HCT116 (cell line): ENCODE measurements around the gene CNTN4. TPM values are rescaled to one million over a fixed set of nuclear protein-coding genes. Genes with fewer than 3 reads are reported as not detected.

Experiments used
- ATAC-seq: fragments of 200-7000 bp; cut with Tn5 transposase; 2 replicates; pipeline ENCODE4 v1.9.1; 2020; ENCODE audit warnings: mild to moderate bottlenecking, moderate library complexity
- BruUV-seq: library from RNA; stranded (reverse); fragments of 400-500 nt; replicated peaks from 2 replicates; lab custom pipeline; 2021; lab: Mats Ljungman, UMichigan
- CTCF ChIA-PET: fragments of 300-600 bp; sonication (Branson Sonifier 250); formaldehyde crosslinking; loops from one replicate; lab custom pipeline; 2021; ENCODE audit warnings: antibody characterized with exemption; lab: Charles Lee
- POLR2A ChIA-PET: fragments of 300-600, 350-600 bp; sonication (Branson Sonifier 250); formaldehyde crosslinking; loops from one replicate; lab custom pipeline; 2021; ENCODE audit warnings: antibody characterized with exemption; lab: Charles Lee
- RAD21 ChIA-PET, 2 experiments: fragments of 300-600 bp; sonication (Branson Sonifier 250); formaldehyde crosslinking; loops; one replicate each; lab custom pipeline; 2023; ENCODE audit warnings: low total read pairs in 2 of 2; ENCODE audit not compliant: uncharacterized antibody in 2 of 2, unreplicated experiment in 2 of 2, low non-redundant PET in 1 of 2; lab: Charles Lee
- DNase-seq: peaks from one replicate; pipeline ENCODE4 v3.0.0-alpha.2; 2010; ENCODE audit warnings: low read depth, low spot score
- H2AFZ ChIP-seq: fragments of 200-600 bp; shearing (Covaris generic), sonication (generic); 2 replicates; pipeline ENCODE4 v1.6.1; 2017; ENCODE audit warnings: low read depth, mixed run types, mixed read lengths, antibody characterized with exemption, low read length; ENCODE audit not compliant: poor library complexity, severe bottlenecking
- H3K27ac ChIP-seq: 2 replicates; pipeline ENCODE4 v1.5.1; 2012; ENCODE audit warnings: low read depth, low read length
- H3K27me3 ChIP-seq: fragments of 200-600 bp; sonication (generic); 2 replicates; pipeline ENCODE4 v1.6.1; 2016; ENCODE audit warnings: mixed run types, low read length, mixed read lengths; ENCODE audit not compliant: insufficient read depth
- H3K36me3 ChIP-seq, 2 experiments: fragments of 200-500 bp in 1 of 2; fragments of 200-600 bp in 1 of 2; sonication (Bioruptor generic) in 1 of 2; sonication (generic) in 1 of 2; 2 replicates each; pipeline versions ENCODE4 v1.5.1 to v1.6.1; 2014 to 2016; ENCODE audit warnings: low read length in 2 of 2, inconsistent platforms in 1 of 2, mixed read lengths in 1 of 2, mixed run types in 1 of 2; ENCODE audit not compliant: insufficient read depth in 2 of 2, control insufficient read depth in 1 of 2
- H3K4me1 ChIP-seq, 2 experiments: fragments of 200-600 bp in 1 of 2; sonication (generic) in 1 of 2; 2 replicates each; pipeline versions ENCODE4 v1.5.1 to v1.6.1; 2012 to 2017; ENCODE audit warnings: low read length in 2 of 2, inconsistent platforms in 1 of 2, mild to moderate bottlenecking in 1 of 2, mixed read lengths in 1 of 2, mixed run types in 1 of 2, moderate library complexity in 1 of 2; ENCODE audit not compliant: insufficient read depth in 2 of 2, control insufficient read depth in 1 of 2
- H3K4me2 ChIP-seq: fragments of 200-600 bp; sonication (generic); 2 replicates; pipeline ENCODE4 v1.6.1; 2017; ENCODE audit warnings: mixed run types, low read length, mixed read lengths
- H3K4me3 ChIP-seq, 2 experiments: fragments of 200-600 bp in 1 of 2; sonication (generic) in 1 of 2; replicated peaks in 1 of 2; 2 replicates each; pipeline ENCODE4 v1.5.1; 2011 to 2016; ENCODE audit warnings: low read length in 2 of 2, control low read depth in 1 of 2, low read depth in 1 of 2, mild to moderate bottlenecking in 1 of 2, mixed read lengths in 1 of 2, mixed run types in 1 of 2
- H3K79me2 ChIP-seq: fragments of 200-600 bp; sonication (generic); 2 replicates; pipeline ENCODE4 v1.6.1; 2017; ENCODE audit warnings: mild to moderate bottlenecking, mixed run types, low read length, moderate library complexity, mixed read lengths; ENCODE audit not compliant: insufficient read depth
- H3K9ac ChIP-seq: fragments of 200-600 bp; sonication (generic); 2 replicates; pipeline ENCODE4 v1.6.1; 2016; ENCODE audit warnings: low read length, mixed read lengths
- H3K9me2 ChIP-seq: fragments of 200-600 bp; sonication (generic), shearing (Covaris generic); 2 replicates; pipeline ENCODE4 v1.6.1; 2017; ENCODE audit warnings: mixed run types, mild to moderate bottlenecking, moderate library complexity; ENCODE audit not compliant: insufficient read depth
- H3K9me3 ChIP-seq, 2 experiments: fragments of 200-500 bp in 1 of 2; fragments of 200-600 bp in 1 of 2; sonication (Bioruptor generic) in 1 of 2; sonication (generic) in 1 of 2; 2 replicates each; pipeline ENCODE4 v1.6.1; 2014 to 2017; ENCODE audit warnings: low read length in 2 of 2, mixed read lengths in 2 of 2, inconsistent platforms in 1 of 2, low read depth in 1 of 2, mild to moderate bottlenecking in 1 of 2, mixed run types in 1 of 2, moderate library complexity in 1 of 2; ENCODE audit not compliant: control insufficient read depth in 1 of 2, insufficient read depth in 1 of 2
- H4K20me1 ChIP-seq: fragments of 200-600 bp; sonication (generic), shearing (Covaris generic); 2 replicates; pipeline ENCODE4 v1.6.1; 2017; ENCODE audit warnings: mixed run types, mild to moderate bottlenecking, moderate library complexity; ENCODE audit not compliant: insufficient read depth
- EZH2phosphoT487 ChIP-seq: fragments of 200-600 bp; IDR thresholded peaks from 2 replicates; pipeline ENCODE4 v1.6.1; 2018; ENCODE audit warnings: antibody characterized with exemption, borderline replicate concordance
- REST ChIP-seq: IDR thresholded peaks from 2 replicates; pipeline ENCODE4 v1.6.1; 2012; ENCODE audit warnings: low read depth
- SP1 ChIP-seq: IDR thresholded peaks from 2 replicates; pipeline ENCODE4 v1.6.1; 2012; ENCODE audit warnings: low read depth
- ZBTB33 ChIP-seq: IDR thresholded peaks from 2 replicates; pipeline ENCODE4 v1.6.1; 2011; ENCODE audit warnings: mild to moderate bottlenecking, low read length, moderate library complexity; ENCODE audit not compliant: insufficient replicate concordance; ENCODE audit errors: extremely low read depth
- ZFX ChIP-seq: fragments of 450-650 bp; IDR thresholded peaks from 2 replicates; pipeline ENCODE4 v1.6.1; 2017
- intact Hi-C: fragments of 100-400 bp; cut with micrococcal nuclease; formaldehyde crosslinking; loops from 2 replicates; pipeline ENCODE4 v1.10.0; 2022
- total RNA-seq: library from RNA; stranded (reverse); gene quantifications from one replicate; pipeline ENCODE4 v1.2.1, GENCODE V29; 2021; ENCODE audit not compliant: unreplicated experiment

Gene CNTN4
- total RNA-seq, 1 experiment from 2014 or later, result not detected

GRCh38 chr3:3069723-3070122 lies 971.1 kb downstream of the CNTN4 start:
- Histone ChIP-seq H3K9me3 (no peaks in the 10 kb centered on the region), H3K9ac (no peak overlapping the region), H3K27ac (no peak overlapping the region), H3K79me2 (no peaks in the 10 kb centered on the region), H3K4me2 (no peak overlapping the region), H3K36me3 (no peaks in the 10 kb centered on the region), H3K4me1 (peaks cover 0 to 4% of the 10 kb centered on the region in 2 experiments; a peak in 1 of 4 replicates), H4K20me1 (no peaks in the 10 kb centered on the region), H2AFZ (no peak overlapping the region), H3K27me3 (0 out of 2 replicates have a peak, but pooled peaks cover 3% of the 10 kb centered on the region), H3K4me3 (no peak overlapping the region), H3K9me2 (no peaks in the 10 kb centered on the region)
- DNase-seq (no peak), ATAC-seq (no peak)
- intact Hi-C loops, result no loop called here
- RAD21 ChIA-PET, result no interaction called here
- CTCF ChIA-PET, result no interaction called here
- no peak for TF ChIP-seq REST
- TF ChIP-seq EZH2phosphoT487, result no peak
- TF ChIP-seq ZFX, result no peak
- no peak for TF ChIP-seq ZBTB33
- TF ChIP-seq SP1, result no peak
- POLR2A ChIA-PET, result interaction anchor here (0.6 kb wide), 1 partner anchor 10 kb away, joined by 3 read pairs; no protein-coding TSS in a partner anchor
- BruUV-seq, result no TSS peak
